Stomach (tissue), 4 donors: Measurements from ENCODE around the gene GPR25.

Source experiments
- POLR2A ChIP-seq, 4 donors: fragments of 450-650 bp; IDR thresholded peaks; one replicate each; pipeline ENCODE4 v1.6.1; 2016; ENCODE audit warnings: antibody characterized with exemption in 4 of 4, control low read depth in 2 of 4, mild to moderate bottlenecking in 1 of 4, moderate library complexity in 1 of 4
- POLR2AphosphoS5 ChIP-seq, 3 donors: sonication (generic); formaldehyde crosslinking; IDR thresholded peaks; one replicate each; pipeline ENCODE4 v1.6.1; 2016; ENCODE audit warnings: antibody characterized with exemption in 3 of 3

- no peak for TF ChIP-seq POLR2A (IDR thresholded peaks at IDR 0.05)
- no peak for TF ChIP-seq POLR2AphosphoS5 (IDR thresholded peaks at IDR 0.05)
Observed at GRCh38 chr1:200856716-200857357, 15.9 kb upstream of the GPR25 start.
